ENCODE measurements around the gene HEPN1. TPM values are rescaled to one million over a fixed set of nuclear protein-coding genes. Genes with fewer than 3 reads are reported as not detected.
"Not testable (repeated sequence)": the region's sequence is repeated elsewhere in the genome, so short reads cannot be mapped to it uniquely, and the experiment has no call there.

HEPN1 gene
- total RNA-seq, 1 experiment from 2014 or later: not detected

DNA sequence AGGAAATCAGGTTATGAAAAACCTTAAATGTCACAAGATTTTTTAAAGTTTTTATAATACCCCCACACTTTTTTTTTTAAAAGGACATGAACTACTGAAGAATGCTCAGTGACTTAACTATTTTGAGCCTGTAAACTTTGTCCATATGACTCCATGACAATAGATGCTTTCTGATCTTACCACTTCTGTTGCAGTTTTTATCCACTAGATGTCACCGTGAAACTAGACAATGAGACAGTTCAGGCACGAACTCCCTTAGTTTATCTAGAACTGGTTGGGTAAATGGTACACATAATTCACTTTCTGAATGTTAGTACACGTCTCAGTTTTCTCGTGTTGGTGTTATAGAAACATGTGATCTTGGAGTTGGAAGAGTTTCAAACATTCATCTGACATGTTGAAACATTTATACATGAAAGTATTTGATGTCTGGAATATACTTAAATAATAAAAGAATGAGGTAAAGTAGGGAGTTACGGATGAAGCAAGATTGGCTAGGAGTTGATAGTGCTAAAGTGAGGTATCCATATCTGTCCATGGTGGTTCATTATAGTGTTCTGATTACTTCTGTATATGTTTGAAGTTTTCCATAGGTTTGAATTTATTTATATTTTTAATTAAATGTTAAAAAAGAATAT lies 43.0 kb downstream of the HEPN1 start:
- no peaks in the 10 kb centered on the region for H3K4me1 Mint-ChIP-seq
- H3K27me3 Mint-ChIP-seq (ENCODE audit: low read depth): peaks cover 21% of the 10 kb centered on the region
- DNase-seq (ENCODE audit: low spot score) (no peak), ATAC-seq (peak; percentile 83)
- no peak overlapping the region for H3K27ac Mint-ChIP-seq
- H3K4me3 Mint-ChIP-seq: no peak overlapping the region
- ChIA-PET CTCF (interaction anchor here (1.0 kb wide), 1 partner anchor 129 kb away, joined by 3 read pairs; no protein-coding TSS in a partner anchor), POLR2A (no interaction called here)
- no peaks in the 10 kb centered on the region for H3K9me3 Mint-ChIP-seq
- TF ChIP-seq, protein P1, sequence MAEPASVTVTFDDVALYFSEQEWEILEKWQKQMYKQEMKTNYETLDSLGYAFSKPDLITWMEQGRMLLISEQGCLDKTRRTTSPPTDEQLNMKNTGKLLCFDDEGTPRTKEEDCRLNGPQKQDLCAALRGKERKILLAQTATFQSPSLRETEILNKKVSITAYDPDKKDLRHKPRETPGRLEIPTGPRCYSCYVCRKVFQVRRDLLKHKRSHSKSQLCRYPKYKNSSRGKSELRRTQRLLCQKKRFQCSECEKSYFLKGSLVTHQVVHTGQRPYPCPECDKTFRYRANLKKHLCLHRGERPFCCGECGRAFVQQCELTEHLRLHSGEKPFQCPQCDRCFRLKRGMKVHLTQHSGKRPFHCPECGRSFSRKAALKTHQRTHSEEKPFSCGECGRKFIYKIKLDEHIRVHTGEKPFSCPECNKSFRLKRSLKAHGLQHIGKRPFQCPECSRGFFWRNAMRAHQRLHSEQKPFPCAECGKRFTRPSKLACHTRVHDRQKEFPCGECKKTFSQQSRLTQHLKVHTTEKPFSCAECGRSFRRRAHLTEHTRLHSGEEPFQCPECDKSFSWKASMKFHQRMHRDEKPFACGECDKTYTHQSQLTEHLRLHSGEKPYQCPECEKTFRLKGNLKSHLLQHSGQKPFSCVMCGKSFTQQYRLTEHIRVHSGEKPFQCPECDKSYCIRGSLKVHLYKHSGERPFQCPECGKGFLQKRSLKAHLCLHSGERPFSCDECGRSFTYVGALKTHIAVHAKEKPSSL (CRISPR knock-in tag; conservative IDR thresholded peaks at IDR 0.05): no peak
- no peak for TF ChIP-seq ZNF121 (CRISPR knock-in tag; IDR thresholded peaks at IDR 0.05)
- TF ChIP-seq FOXJ3 (CRISPR knock-in tag; IDR thresholded peaks at IDR 0.05; ENCODE audit: borderline replicate concordance): no peak
- no peak for TF ChIP-seq SOX15 (CRISPR knock-in tag; IDR thresholded peaks at IDR 0.05)
- TF ChIP-seq, protein P2, sequence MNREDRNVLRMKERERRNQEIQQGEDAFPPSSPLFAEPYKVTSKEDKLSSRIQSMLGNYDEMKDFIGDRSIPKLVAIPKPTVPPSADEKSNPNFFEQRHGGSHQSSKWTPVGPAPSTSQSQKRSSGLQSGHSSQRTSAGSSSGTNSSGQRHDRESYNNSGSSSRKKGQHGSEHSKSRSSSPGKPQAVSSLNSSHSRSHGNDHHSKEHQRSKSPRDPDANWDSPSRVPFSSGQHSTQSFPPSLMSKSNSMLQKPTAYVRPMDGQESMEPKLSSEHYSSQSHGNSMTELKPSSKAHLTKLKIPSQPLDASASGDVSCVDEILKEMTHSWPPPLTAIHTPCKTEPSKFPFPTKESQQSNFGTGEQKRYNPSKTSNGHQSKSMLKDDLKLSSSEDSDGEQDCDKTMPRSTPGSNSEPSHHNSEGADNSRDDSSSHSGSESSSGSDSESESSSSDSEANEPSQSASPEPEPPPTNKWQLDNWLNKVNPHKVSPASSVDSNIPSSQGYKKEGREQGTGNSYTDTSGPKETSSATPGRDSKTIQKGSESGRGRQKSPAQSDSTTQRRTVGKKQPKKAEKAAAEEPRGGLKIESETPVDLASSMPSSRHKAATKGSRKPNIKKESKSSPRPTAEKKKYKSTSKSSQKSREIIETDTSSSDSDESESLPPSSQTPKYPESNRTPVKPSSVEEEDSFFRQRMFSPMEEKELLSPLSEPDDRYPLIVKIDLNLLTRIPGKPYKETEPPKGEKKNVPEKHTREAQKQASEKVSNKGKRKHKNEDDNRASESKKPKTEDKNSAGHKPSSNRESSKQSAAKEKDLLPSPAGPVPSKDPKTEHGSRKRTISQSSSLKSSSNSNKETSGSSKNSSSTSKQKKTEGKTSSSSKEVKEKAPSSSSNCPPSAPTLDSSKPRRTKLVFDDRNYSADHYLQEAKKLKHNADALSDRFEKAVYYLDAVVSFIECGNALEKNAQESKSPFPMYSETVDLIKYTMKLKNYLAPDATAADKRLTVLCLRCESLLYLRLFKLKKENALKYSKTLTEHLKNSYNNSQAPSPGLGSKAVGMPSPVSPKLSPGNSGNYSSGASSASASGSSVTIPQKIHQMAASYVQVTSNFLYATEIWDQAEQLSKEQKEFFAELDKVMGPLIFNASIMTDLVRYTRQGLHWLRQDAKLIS (CRISPR knock-in tag; IDR thresholded peaks at IDR 0.05; ENCODE audit: borderline replicate concordance): no peak
- no peaks in the 10 kb centered on the region for H3K36me3 Mint-ChIP-seq

DNA sequence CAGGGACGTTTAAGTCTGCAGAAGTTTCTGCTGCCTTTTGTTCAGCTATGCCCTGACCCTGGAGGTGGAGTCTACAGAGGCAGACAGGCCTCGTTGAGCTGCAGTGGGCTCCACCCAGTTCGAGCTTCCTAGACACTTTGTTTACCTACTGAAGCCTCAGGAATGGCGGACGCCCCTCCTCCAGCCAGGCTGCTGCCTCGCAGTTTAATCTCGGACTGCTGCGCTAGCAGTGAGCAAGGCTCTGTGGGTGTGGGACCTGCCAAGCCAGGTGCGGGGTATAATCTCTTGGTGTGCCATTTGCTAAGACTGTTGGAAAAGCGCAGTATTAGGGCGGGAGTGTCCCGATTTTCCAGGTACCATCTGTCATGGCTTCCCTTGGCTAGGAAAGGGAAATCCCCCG lies 49.1 kb downstream of the HEPN1 start:
- CTCF ChIA-PET: interaction anchor here (1.4 kb wide), 1 partner anchor 47 kb away, joined by 3 read pairs; no protein-coding TSS in a partner anchor
- H3K27ac Mint-ChIP-seq; ATAC-seq; H3K9me3 Mint-ChIP-seq; H3K4me3 Mint-ChIP-seq; DNase-seq (ENCODE audit: low spot score); H3K4me1 Mint-ChIP-seq; H3K36me3 Mint-ChIP-seq: not testable (repeated sequence)
- POLR2A ChIA-PET: interaction anchor here (1.2 kb wide), 1 partner anchor 383 kb away, joined by 3 read pairs; no protein-coding TSS in a partner anchor
- H3K27me3 Mint-ChIP-seq (ENCODE audit: low read depth): peaks cover 21% of the 10 kb centered on the region

Other genes with a start within 250 kb of the HEPN1 start
- gene SIAE, start 245.5 kb upstream of the HEPN1 start, total RNA-seq (2021): 4.4 to 4.9 TPM (median 4.8 TPM) in 3 replicates
- gene SPA17, start 245.3 kb upstream of the HEPN1 start, total RNA-seq (2021): 3.5 to 3.8 TPM (median 3.5 TPM) in 3 replicates
- gene NRGN, start 179.3 kb upstream of the HEPN1 start, total RNA-seq (2021): 1.9 to 2.9 TPM (median 2.5 TPM) in 3 replicates
- 0.46 to 0.79 TPM (median 0.71 TPM) in 3 replicates for gene VSIG2, start 167.0 kb upstream of the HEPN1 start, total RNA-seq (2021)
- 0.44 to 0.64 TPM (median 0.48 TPM) in 3 replicates for gene ESAM, start 157.0 kb upstream of the HEPN1 start, total RNA-seq (2021)
- gene MSANTD2, start 118.8 kb upstream of the HEPN1 start, total RNA-seq (2021): 16.5 to 17.5 TPM (median 16.8 TPM) in 3 replicates
- 21.3 to 27.5 TPM (median 25.3 TPM) in 3 replicates for gene ROBO3, start 53.8 kb upstream of the HEPN1 start, total RNA-seq (2021)
- gene ROBO4, start 21.4 kb upstream of the HEPN1 start, total RNA-seq (2021): 0.07 to 0.13 TPM (median 0.09 TPM) in 3 replicates
- not detected in 3 replicates for gene HEPACAM, start 16.8 kb downstream of the HEPN1 start, total RNA-seq (2021)
- gene CCDC15, start 35.0 kb downstream of the HEPN1 start, total RNA-seq (2021): 2.1 to 2.6 TPM (median 2.4 TPM) in 3 replicates
- 1.3 to 2.2 TPM (median 2.1 TPM) in 3 replicates for gene SLC37A2, start 144.1 kb downstream of the HEPN1 start, total RNA-seq (2021)
- 10.3 to 12.4 TPM (median 11.0 TPM) in 3 replicates for gene TMEM218, start 192.4 kb downstream of the HEPN1 start, total RNA-seq (2021)
- gene PKNOX2, start 245.5 kb downstream of the HEPN1 start, total RNA-seq (2021): 1.9 to 3.7 TPM (median 2.3 TPM) in 3 replicates